Measurements from ENCODE around the gene PTPRE. TPM values are rescaled to one million over a fixed set of nuclear protein-coding genes. Genes with fewer than 3 reads are reported as not detected.

Gene PTPRE
- total and polyA plus RNA-seq, 9 donors, result 2.1 to 15.5 (median 6.9) TPM

GRCh38 chr10:127978481-127978880 is 71.6 kb downstream of the PTPRE start:
- Histone ChIP-seq H3K4me1 (ENCODE audit: insufficient read depth) (peaks cover 17% of the 10 kb centered on the region), H3K4me3 (no peak overlapping the region), H3K27ac (no peak overlapping the region), H3K9me3 (no peaks in the 10 kb centered on the region), H3K27me3 (no peaks in the 10 kb centered on the region), H3K36me3 (no peaks in the 10 kb centered on the region)
- no peak for TF ChIP-seq EP300 (IDR thresholded peaks at IDR 0.05)
- no peak for TF ChIP-seq POLR2A (IDR thresholded peaks at IDR 0.05)
- TF ChIP-seq, protein P1, sequence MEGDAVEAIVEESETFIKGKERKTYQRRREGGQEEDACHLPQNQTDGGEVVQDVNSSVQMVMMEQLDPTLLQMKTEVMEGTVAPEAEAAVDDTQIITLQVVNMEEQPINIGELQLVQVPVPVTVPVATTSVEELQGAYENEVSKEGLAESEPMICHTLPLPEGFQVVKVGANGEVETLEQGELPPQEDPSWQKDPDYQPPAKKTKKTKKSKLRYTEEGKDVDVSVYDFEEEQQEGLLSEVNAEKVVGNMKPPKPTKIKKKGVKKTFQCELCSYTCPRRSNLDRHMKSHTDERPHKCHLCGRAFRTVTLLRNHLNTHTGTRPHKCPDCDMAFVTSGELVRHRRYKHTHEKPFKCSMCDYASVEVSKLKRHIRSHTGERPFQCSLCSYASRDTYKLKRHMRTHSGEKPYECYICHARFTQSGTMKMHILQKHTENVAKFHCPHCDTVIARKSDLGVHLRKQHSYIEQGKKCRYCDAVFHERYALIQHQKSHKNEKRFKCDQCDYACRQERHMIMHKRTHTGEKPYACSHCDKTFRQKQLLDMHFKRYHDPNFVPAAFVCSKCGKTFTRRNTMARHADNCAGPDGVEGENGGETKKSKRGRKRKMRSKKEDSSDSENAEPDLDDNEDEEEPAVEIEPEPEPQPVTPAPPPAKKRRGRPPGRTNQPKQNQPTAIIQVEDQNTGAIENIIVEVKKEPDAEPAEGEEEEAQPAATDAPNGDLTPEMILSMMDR (IDR thresholded peaks at IDR 0.05), result no peak
- no peak for DNase-seq
- WGBS, 3 donors, result 94 to 99% (median 97%) methylated on average over 9 of the region's 9 CpGs
- intact Hi-C loops (cut with DNase I), result no loop called here

- Histone ChIP-seq H3K27me3 (no peaks in the 10 kb centered on the region), H3K36me3 (no peaks in the 10 kb centered on the region), H3K4me1 (ENCODE audit: insufficient read depth) (peaks cover 12% of the 10 kb centered on the region), H3K9me3 (no peaks in the 10 kb centered on the region), H3K4me3 (no peak overlapping the region), H3K27ac (no peak overlapping the region)
- intact Hi-C loops (cut with DNase I), result no loop called here
- WGBS, 3 donors, result 85 to 91% (median 88%) methylated on average over 5 of the region's 5 CpGs
- no peak for DNase-seq
- no peak for TF ChIP-seq EP300 (IDR thresholded peaks at IDR 0.05)
- TF ChIP-seq, protein P1 (IDR thresholded peaks at IDR 0.05), result no peak
- no peak for TF ChIP-seq POLR2A (IDR thresholded peaks at IDR 0.05)
These were observed 72.1 kb downstream of the PTPRE start for GRCh38 chr10:127979045-127979444.

- TF ChIP-seq EP300 (IDR thresholded peaks at IDR 0.05) (no peak), POLR2A (IDR thresholded peaks at IDR 0.05) (no peak)
- TF ChIP-seq, protein P1 (IDR thresholded peaks at IDR 0.05), result no peak
- intact Hi-C loops (cut with DNase I), result no loop called here
These were observed 72.7 kb downstream of the PTPRE start for GRCh38 chr10:127979566-127979965.

GRCh38 chr10:127980898-127981297 is 74.0 kb downstream of the PTPRE start:
- Histone ChIP-seq H3K4me1 (ENCODE audit: insufficient read depth) (peaks cover 12% of the 10 kb centered on the region), H3K36me3 (no peaks in the 10 kb centered on the region), H3K27me3 (no peaks in the 10 kb centered on the region), H3K27ac (no peak overlapping the region), H3K4me3 (no peak overlapping the region), H3K9me3 (no peaks in the 10 kb centered on the region)
- intact Hi-C loops (cut with DNase I), result no loop called here
- 89 to 91% (median 89%) methylated on average over 4 of the region's 4 CpGs for WGBS, 3 donors
- no peak for TF ChIP-seq POLR2A (IDR thresholded peaks at IDR 0.05)
- TF ChIP-seq, protein P1 (IDR thresholded peaks at IDR 0.05), result no peak
- no peak for TF ChIP-seq EP300 (IDR thresholded peaks at IDR 0.05)
- DNase-seq, result no peak

More at GRCh38 chr10:127979566-127979965, 72.7 kb downstream of the PTPRE start:
- Histone ChIP-seq H3K9me3 (no peaks in the 10 kb centered on the region), H3K4me1 (ENCODE audit: insufficient read depth) (peaks cover 12% of the 10 kb centered on the region), H3K27me3 (no peaks in the 10 kb centered on the region), H3K4me3 (no peak overlapping the region), H3K36me3 (no peaks in the 10 kb centered on the region), H3K27ac (no peak overlapping the region)
- DNase-seq, result no peak
- WGBS, 3 donors, result 91 to 92% (median 91%) methylated on average over 2 of the region's 2 CpGs
